ENCODE results near the gene CCDC88C. TPM values are rescaled to one million over a fixed set of nuclear protein-coding genes. Genes with fewer than 3 reads are reported as not detected.

The CCDC88C gene
- total and polyA plus RNA-seq, 2 donors, result 14.6 to 19.7 TPM

- WGBS, result 74% methylated on average over 3 of the region's 3 CpGs
- no peaks in the 10 kb centered on the region for H3K4me1 ChIP-seq (ENCODE audit: insufficient read depth)
These were observed 88.1 kb downstream of the CCDC88C start for GRCh38 chr14:91329486-91330014.

DNA sequence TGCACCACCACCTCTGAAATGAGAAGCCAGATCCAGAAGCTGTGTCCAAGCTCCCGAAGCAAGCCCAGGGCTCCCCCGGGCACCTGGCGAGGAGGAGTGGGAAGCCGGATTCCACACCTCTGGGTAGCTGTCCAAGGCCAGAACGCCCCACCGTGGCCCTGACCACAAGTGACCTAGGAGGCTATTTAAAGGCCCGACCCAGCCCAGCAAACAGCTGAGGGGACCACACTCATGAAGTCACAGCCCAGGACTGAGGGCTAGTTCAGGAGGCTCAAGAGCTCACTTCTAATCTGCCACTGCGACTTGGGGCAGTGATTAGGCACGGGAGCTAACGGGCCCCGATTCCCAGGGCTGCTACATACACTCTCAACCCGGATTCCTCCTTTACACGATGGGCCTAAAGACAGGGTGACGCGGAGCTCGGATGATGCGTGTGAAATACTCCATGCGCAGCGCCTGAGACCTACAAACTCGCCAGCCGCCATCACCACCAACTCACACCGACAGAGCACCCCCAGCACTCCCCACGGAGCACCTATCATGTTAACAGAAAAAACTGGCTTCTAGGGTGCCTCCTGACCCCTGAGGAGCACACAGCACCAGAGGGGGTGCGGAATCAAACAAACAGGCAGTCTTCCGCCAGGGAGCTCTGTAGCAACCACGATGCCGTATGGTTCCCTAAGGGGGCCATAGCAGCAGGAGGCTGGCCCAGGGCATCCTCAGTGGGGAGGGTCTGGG is 89.1 kb downstream of the CCDC88C start:
- no peak for DNase-seq (ENCODE audit: extremely low spot score)
- Histone ChIP-seq H3K36me3 (ENCODE audit: insufficient read depth) (no peaks in the 10 kb centered on the region), H3K27ac (ENCODE audit: low read depth) (no peak overlapping the region), H3K4me3 (ENCODE audit: low read depth, low read length) (no peak overlapping the region), H3K4me1 (ENCODE audit: insufficient read depth) (no peaks in the 10 kb centered on the region)
- 92% methylated on average over 27 of the region's 27 CpGs for WGBS

More at GRCh38 chr14:91329486-91330014, 88.1 kb downstream of the CCDC88C start:
- no peak for DNase-seq (ENCODE audit: extremely low spot score)
- no peak overlapping the region for H3K4me3 ChIP-seq (ENCODE audit: low read depth, low read length)
- H3K36me3 ChIP-seq (ENCODE audit: insufficient read depth), result no peaks in the 10 kb centered on the region
- no peak overlapping the region for H3K27ac ChIP-seq (ENCODE audit: low read depth)

DNA sequence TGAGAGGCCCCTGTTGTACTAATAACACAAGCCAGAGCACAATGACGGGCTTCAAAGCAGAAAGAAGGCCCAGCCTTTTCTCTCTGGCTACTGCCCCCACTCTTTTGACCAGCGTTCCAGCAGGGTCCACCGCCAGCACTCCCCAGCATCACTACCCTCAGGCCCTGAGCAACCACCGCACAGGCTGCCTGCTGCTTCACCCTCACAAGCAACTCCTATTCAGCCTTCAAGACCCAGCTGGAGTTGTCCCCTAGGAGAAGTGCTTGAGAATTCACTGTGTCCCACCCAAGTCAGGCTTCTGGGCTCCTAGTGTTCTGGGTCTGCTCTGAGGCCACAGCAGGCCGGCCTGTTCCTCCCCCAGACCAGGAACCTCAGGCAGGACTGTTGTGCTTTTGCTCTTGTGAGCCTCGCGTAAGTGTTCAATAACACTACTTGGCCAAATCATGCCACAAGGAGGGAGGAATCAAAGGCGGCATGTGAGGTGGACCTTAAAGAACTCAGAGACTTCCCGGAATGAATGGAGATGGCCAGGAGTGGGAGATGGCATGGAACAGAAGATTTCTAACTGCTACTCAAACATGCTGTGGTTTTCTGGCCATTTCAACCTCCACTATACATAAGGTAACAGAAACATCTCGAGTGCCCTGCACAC is 89.8 kb downstream of the CCDC88C start:
- WGBS, result 94% methylated on average over 10 of the region's 10 CpGs
- H3K4me3 ChIP-seq (ENCODE audit: low read depth, low read length), result no peak overlapping the region
- no peak overlapping the region for H3K27ac ChIP-seq (ENCODE audit: low read depth)
- DNase-seq (ENCODE audit: extremely low spot score), result no peak
- H3K4me1 ChIP-seq (ENCODE audit: insufficient read depth), result no peaks in the 10 kb centered on the region
- H3K36me3 ChIP-seq (ENCODE audit: insufficient read depth), result no peaks in the 10 kb centered on the region

- no peak overlapping the region for H3K4me3 ChIP-seq (ENCODE audit: low read depth, low read length)
- DNase-seq (ENCODE audit: extremely low spot score), result no peak
- 66% methylated on average over 7 of the region's 7 CpGs for WGBS
- H3K4me1 ChIP-seq (ENCODE audit: insufficient read depth), result no peaks in the 10 kb centered on the region
- H3K36me3 ChIP-seq (ENCODE audit: insufficient read depth), result no peaks in the 10 kb centered on the region
- H3K27ac ChIP-seq (ENCODE audit: low read depth), result no peak overlapping the region
These were observed 90.4 kb downstream of the CCDC88C start for GRCh38 chr14:91327250-91327595.

DNA sequence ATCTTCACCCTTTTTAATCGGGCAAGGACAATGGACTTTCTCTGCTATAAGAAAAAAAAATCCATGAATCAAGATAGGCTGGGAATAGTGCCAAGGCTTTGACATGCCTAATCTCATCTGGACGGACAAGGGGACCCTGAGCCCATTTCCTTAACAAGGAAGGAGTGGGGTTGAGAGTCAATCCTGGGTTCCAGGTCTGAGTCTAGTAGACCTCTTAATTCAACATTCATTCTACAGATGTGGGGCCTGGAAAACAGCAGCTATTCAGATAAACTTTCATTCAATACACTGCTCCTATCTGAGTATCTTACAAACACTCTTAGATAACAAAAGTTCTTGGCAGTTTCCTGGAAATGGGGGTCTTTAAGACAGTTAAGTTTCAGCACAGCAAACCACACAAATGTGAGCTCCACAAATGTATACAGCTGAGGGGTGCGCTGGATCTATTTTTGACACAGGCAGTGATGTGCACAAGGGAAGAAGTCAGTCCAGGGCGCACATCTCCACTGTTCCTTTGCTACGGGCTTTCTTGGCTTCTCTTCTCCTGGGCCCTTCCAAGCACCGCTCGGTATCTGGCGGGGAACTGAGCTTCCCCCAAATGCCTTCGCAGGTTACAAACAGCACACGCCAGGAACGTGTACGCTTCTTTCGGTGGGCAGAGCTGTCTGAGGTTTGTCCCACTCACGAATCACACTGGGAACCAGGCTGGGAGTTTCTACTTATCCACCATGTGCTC is 90.9 kb downstream of the CCDC88C start:
- Histone ChIP-seq H3K27ac (ENCODE audit: low read depth) (no peak overlapping the region), H3K4me3 (ENCODE audit: low read depth, low read length) (no peak overlapping the region), H3K4me1 (ENCODE audit: insufficient read depth) (no peaks in the 10 kb centered on the region), H3K36me3 (ENCODE audit: insufficient read depth) (no peaks in the 10 kb centered on the region)
- no peak for DNase-seq (ENCODE audit: extremely low spot score)
- WGBS, result 40% methylated on average over 14 of the region's 14 CpGs

GRCh38 chr14:91324606-91325575 is 92.7 kb downstream of the CCDC88C start:
- DNase-seq (ENCODE audit: extremely low spot score), result no peak
- Histone ChIP-seq H3K4me3 (ENCODE audit: low read depth, low read length) (no peak overlapping the region), H3K27ac (ENCODE audit: low read depth) (no peak overlapping the region), H3K4me1 (ENCODE audit: insufficient read depth) (no peaks in the 10 kb centered on the region), H3K36me3 (ENCODE audit: insufficient read depth) (no peaks in the 10 kb centered on the region)
- 64% methylated on average over 20 of the region's 20 CpGs for WGBS

- Histone ChIP-seq H3K27ac (ENCODE audit: low read depth) (no peak overlapping the region), H3K36me3 (ENCODE audit: insufficient read depth) (no peaks in the 10 kb centered on the region), H3K4me1 (ENCODE audit: insufficient read depth) (no peaks in the 10 kb centered on the region), H3K4me3 (ENCODE audit: low read depth, low read length) (peak overlapping the region; percentile 4)
- peak; percentile 60 for DNase-seq (ENCODE audit: extremely low spot score)
- WGBS, result 27% methylated on average over 25 of the region's 25 CpGs
These were observed 93.7 kb downstream of the CCDC88C start for GRCh38 chr14:91323671-91324605.

- no peak overlapping the region for H3K4me3 ChIP-seq (ENCODE audit: low read depth, low read length)
- H3K36me3 ChIP-seq (ENCODE audit: insufficient read depth), result no peaks in the 10 kb centered on the region
- no peaks in the 10 kb centered on the region for H3K4me1 ChIP-seq (ENCODE audit: insufficient read depth)
- no peak overlapping the region for H3K27ac ChIP-seq (ENCODE audit: low read depth)
- DNase-seq (ENCODE audit: extremely low spot score), result no peak
- 97% methylated on average over 6 of the region's 6 CpGs for WGBS
These were observed 94.6 kb downstream of the CCDC88C start for GRCh38 chr14:91323031-91323430.

- Histone ChIP-seq H3K4me3 (ENCODE audit: low read depth, low read length) (no peak overlapping the region), H3K4me1 (ENCODE audit: insufficient read depth) (no peaks in the 10 kb centered on the region), H3K36me3 (ENCODE audit: insufficient read depth) (no peaks in the 10 kb centered on the region), H3K27ac (ENCODE audit: low read depth) (no peak overlapping the region)
- 77% methylated on average over 6 of the region's 6 CpGs for WGBS
- no peak for DNase-seq (ENCODE audit: extremely low spot score)
These were observed 95.0 kb downstream of the CCDC88C start for GRCh38 chr14:91322623-91323022.

DNA sequence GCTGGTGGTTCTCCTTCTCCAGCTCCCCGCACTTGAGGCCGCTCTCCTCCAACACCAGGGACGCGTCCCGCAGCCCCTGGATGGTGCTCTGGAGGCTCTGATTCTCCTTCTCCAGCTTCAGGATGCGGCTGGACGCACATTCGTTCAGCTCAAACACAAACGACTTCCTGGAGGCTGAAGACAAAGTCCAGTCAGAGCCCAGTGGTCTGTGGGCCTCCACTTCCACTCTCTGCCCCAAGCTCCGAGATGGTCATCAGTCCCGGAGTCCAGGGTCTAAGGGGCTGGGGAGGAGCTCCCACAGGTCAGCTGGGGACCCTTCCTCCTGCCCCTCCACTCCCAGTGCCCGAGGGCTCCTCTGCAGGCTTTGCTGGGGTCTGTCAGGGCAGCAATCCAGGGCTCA is 96.5 kb downstream of the CCDC88C start:
- H3K4me3 ChIP-seq (ENCODE audit: low read depth, low read length), result no peak overlapping the region
- no peak overlapping the region for H3K27ac ChIP-seq (ENCODE audit: low read depth)
- H3K4me1 ChIP-seq (ENCODE audit: insufficient read depth), result no peaks in the 10 kb centered on the region
- no peaks in the 10 kb centered on the region for H3K36me3 ChIP-seq (ENCODE audit: insufficient read depth)
- 85% methylated on average over 12 of the region's 12 CpGs for WGBS
- DNase-seq (ENCODE audit: extremely low spot score), result no peak

DNA sequence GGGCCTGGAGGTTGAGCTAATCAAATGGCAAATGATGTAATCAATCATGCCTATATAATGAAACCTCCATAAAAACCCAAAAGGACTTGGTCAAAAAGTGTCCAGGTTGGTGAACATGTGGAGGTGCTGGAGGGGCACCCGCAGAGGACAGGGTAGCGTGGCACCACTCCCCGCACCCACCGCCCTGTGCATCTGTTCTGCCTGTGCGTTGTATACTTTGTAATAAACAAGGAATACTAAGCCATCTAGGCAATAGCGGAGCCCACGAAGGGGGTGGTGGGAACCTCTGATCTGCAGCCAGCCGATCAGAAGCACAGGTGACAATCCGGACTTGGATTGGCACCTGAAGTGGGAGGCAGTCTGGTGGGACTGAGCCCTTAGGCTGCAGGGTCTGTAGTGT is 97.4 kb downstream of the CCDC88C start:
- Histone ChIP-seq H3K4me1 (ENCODE audit: insufficient read depth) (no peaks in the 10 kb centered on the region), H3K4me3 (ENCODE audit: low read depth, low read length) (no peak overlapping the region), H3K27ac (ENCODE audit: low read depth) (no peak overlapping the region), H3K36me3 (ENCODE audit: insufficient read depth) (no peaks in the 10 kb centered on the region)
- 95% methylated on average over 9 of the region's 9 CpGs for WGBS
- no peak for DNase-seq (ENCODE audit: extremely low spot score)

DNA sequence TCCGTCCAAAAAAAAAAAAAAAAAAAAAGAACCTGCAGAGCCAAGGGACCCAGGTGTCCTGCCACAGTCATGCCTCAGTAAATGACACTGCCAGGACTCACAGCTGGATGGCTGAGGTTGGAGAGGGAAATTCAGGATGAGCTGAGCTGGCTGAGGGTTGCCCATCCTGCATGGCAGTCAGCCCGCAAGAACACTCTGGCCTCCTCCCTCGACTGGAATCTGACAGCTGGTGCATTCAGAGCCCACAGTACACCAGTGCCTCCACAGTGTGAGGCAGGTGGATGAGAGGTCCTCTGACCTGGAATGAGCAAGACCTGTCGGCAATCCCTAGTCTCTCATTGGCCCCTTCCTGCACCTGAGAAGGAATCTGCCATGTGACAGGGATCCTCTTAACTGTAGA is 98.7 kb downstream of the CCDC88C start:
- WGBS, result 67% methylated on average over 4 of the region's 4 CpGs
- Histone ChIP-seq H3K4me1 (ENCODE audit: insufficient read depth) (no peaks in the 10 kb centered on the region), H3K36me3 (ENCODE audit: insufficient read depth) (no peaks in the 10 kb centered on the region), H3K4me3 (ENCODE audit: low read depth, low read length) (no peak overlapping the region), H3K27ac (ENCODE audit: low read depth) (no peak overlapping the region)
- DNase-seq (ENCODE audit: extremely low spot score), result no peak
